Tibial nerve (tissue), 4 donors: Measurements from ENCODE around the gene RAB3C. TPM values are rescaled to one million over a fixed set of nuclear protein-coding genes. Genes with fewer than 3 reads are reported as not detected.

ENCODE experiments used
- DNase-seq, 2 donors: peaks; one replicate each; pipeline ENCODE4 v3.0.0-alpha.2; 2019; ENCODE audit warnings: low spot score in 2 of 2
- H3K27ac ChIP-seq, 4 donors: fragments of 200-600 bp; sonication (generic) in 3 of 4; one replicate each; pipeline ENCODE4 v1.5.1; 2017 to 2019; ENCODE audit warnings: mild to moderate bottlenecking in 1 of 4
- H3K27me3 ChIP-seq, 2 donors: fragments of 200-600 bp; sonication (generic) in 1 of 2; one replicate each; pipeline versions ENCODE4 v1.5.1 to v1.6.0; 2017 to 2019
- H3K36me3 ChIP-seq, 3 donors: fragments of 200-600 bp; sonication (generic); one replicate each; pipeline ENCODE4 v1.5.1; 2018 to 2019
- H3K4me1 ChIP-seq, 4 donors: fragments of 200-600 bp; sonication (generic) in 3 of 4; one replicate each; pipeline ENCODE4 v1.5.1; 2017 to 2019
- H3K4me3 ChIP-seq, 4 donors: fragments of 200-600 bp; sonication (generic) in 3 of 4; one replicate each; pipeline ENCODE4 v1.5.1; 2017 to 2019; ENCODE audit warnings: mild to moderate bottlenecking in 1 of 4, moderate library complexity in 1 of 4
- H3K9me3 ChIP-seq, 4 donors: fragments of 200-600 bp; sonication (generic) in 3 of 4; one replicate each; pipeline ENCODE4 v1.5.1; 2017 to 2019
- EP300 ChIP-seq, 2 donors: sonication (generic); formaldehyde crosslinking; IDR thresholded peaks; one replicate each; pipeline ENCODE4 v1.6.1; 2017; ENCODE audit warnings: antibody characterized with exemption in 2 of 2, mild to moderate bottlenecking in 1 of 2
- POLR2A ChIP-seq, 2 donors: fragments of 450-650 bp; IDR thresholded peaks; one replicate each; pipeline ENCODE4 v1.6.1; 2017; ENCODE audit warnings: antibody characterized with exemption in 2 of 2, mild to moderate bottlenecking in 2 of 2, moderate library complexity in 2 of 2
- WGBS, 2 donors: methylation state at CpG; one replicate each; pipeline ENCODE4 v1.1.5; 2018; 5-methylcytosine and 5-hydroxymethylcytosine counted together
- total RNA-seq, 4 donors: library from RNA; depleted of rRNA; stranded (reverse); fragments of >200 nt; gene quantifications; one replicate each; pipeline ENCODE4 v1.1.0, GENCODE V29; 2016
- TF ChIP-seq, protein P1 (sequence below), 5 experiments: fragments of 200-600 bp in 3 of 5; fragments of 450-650 bp in 2 of 5; sonication (generic) in 3 of 5; IDR thresholded peaks; one replicate each; pipeline ENCODE4 v1.5.1; 2016 to 2019; ENCODE audit warnings: antibody characterized with exemption in 5 of 5, mild to moderate bottlenecking in 3 of 5, moderate library complexity in 2 of 5

Gene RAB3C
- total RNA-seq, 4 donors from 2014 or later: under 0.01 to 1.2 (median 1.0) TPM

DNA sequence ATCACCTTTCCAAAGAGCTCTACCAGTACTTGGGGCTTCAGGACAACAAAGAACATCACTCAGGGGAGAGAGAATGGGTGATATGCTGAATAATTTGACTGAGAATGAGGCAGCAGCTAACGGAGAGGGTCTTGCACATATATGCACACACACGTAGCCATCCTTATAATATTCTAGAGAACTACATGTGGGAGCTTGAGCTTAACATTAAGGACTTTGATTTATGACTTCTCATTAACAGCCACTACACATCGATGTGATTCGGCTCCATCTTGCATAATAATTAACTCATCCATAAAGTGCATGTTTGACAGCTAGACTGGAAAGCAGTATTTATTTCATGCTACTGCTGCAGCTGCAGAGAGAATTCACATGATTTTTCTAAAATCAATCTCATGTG is 163.4 kb downstream of the RAB3C start:
- TF ChIP-seq EP300 (IDR thresholded peaks at IDR 0.05): no peak
- no peak for TF ChIP-seq POLR2A (IDR thresholded peaks at IDR 0.05)
- TF ChIP-seq, protein P1, sequence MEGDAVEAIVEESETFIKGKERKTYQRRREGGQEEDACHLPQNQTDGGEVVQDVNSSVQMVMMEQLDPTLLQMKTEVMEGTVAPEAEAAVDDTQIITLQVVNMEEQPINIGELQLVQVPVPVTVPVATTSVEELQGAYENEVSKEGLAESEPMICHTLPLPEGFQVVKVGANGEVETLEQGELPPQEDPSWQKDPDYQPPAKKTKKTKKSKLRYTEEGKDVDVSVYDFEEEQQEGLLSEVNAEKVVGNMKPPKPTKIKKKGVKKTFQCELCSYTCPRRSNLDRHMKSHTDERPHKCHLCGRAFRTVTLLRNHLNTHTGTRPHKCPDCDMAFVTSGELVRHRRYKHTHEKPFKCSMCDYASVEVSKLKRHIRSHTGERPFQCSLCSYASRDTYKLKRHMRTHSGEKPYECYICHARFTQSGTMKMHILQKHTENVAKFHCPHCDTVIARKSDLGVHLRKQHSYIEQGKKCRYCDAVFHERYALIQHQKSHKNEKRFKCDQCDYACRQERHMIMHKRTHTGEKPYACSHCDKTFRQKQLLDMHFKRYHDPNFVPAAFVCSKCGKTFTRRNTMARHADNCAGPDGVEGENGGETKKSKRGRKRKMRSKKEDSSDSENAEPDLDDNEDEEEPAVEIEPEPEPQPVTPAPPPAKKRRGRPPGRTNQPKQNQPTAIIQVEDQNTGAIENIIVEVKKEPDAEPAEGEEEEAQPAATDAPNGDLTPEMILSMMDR (IDR thresholded peaks at IDR 0.05): no peak
- no peak overlapping the region for H3K27ac ChIP-seq
- H3K4me3 ChIP-seq: no peak overlapping the region
- H3K36me3 ChIP-seq: no peaks in the 10 kb centered on the region
- no peak for DNase-seq
- WGBS, 2 donors: 47 to 60% methylated on average over 4 of the region's 4 CpGs
- no peaks in the 10 kb centered on the region for H3K4me1 ChIP-seq
- H3K9me3 ChIP-seq: no peaks in the 10 kb centered on the region
- H3K27me3 ChIP-seq: no peaks in the 10 kb centered on the region

DNA sequence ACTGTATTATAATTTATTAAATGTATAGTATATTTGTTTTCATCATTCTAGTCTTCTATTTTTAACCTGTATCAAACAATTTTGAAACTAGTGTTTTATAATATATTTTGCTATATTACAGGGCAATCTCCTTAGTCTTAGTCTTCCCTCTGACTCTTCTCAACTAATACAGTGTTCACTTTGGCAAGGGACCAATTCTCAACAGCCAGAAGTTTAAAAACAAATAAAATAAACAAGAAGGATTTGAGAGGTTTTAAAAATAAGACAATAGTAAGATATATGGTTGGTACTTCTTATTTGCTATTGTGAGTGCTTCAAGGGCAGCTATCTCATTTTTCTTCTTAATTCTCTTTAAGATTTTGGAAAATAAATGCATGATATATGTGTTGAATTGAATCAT is 167.2 kb downstream of the RAB3C start:
- Histone ChIP-seq H3K4me3 (no peak overlapping the region), H3K9me3 (no peaks in the 10 kb centered on the region), H3K4me1 (peaks cover 0 to 5% (median 0%) of the 10 kb centered on the region in 4 donors), H3K36me3 (no peaks in the 10 kb centered on the region), H3K27me3 (no peaks in the 10 kb centered on the region), H3K27ac (no peak overlapping the region)
- TF ChIP-seq EP300 (IDR thresholded peaks at IDR 0.05): no peak
- TF ChIP-seq, protein P1 (IDR thresholded peaks at IDR 0.05): no peak
- DNase-seq: no peak

DNA sequence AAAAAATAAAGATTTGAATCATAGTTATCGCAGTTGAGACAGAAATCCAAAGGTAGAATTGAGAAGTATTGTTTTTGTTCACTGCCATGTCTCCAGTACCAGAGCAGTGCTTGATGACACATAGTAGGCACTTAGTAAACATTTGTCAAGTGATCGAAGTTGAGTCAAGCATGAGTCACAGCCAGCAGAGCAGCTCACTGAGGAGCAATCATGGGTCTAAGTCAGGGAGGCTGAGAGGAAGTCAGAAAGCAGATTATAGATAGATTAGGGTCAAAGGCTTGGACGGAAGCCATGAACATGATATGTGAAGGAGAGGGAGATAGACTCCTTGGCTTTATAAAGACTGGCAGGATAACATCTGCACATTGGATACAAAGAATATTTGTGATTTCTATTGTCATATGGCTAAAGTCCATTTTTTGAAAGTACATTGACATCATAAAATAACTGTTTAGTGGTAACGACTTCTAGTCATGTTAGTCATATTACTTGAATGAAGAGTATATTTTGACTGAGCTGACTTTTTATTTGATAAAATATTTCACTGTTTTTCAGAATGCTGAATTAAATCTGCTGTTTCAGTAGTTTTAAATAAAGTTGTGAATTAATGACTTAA is 168.5 kb downstream of the RAB3C start:
- H3K9me3 ChIP-seq: no peaks in the 10 kb centered on the region
- WGBS, 2 donors: 56 to 66% methylated on average over 4 of the region's 4 CpGs

DNA sequence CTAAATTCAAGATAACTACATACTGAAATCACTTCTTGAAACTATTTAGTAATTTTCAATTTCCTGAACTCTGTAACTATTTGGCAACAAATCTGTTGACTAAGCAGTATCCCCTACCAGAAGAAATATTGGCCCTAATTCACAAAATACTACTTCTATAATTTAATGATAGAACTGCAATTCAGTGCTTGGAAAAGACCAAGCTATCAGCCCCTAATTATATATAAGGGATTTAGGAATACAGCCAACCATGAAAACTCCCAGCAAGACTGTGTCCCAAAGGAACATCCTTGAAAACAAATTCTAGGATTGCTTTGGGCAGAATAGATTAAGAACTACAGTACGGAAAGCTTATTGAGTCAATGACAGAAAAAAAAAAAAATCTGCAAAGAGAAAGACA is 169.2 kb downstream of the RAB3C start:
- no peaks in the 10 kb centered on the region for H3K9me3 ChIP-seq
- no peaks in the 10 kb centered on the region for H3K27me3 ChIP-seq
- DNase-seq: no peak
- H3K27ac ChIP-seq: no peak overlapping the region
- no peaks in the 10 kb centered on the region for H3K36me3 ChIP-seq
- H3K4me3 ChIP-seq: no peak overlapping the region
- TF ChIP-seq EP300 (IDR thresholded peaks at IDR 0.05) (no peak), POLR2A (IDR thresholded peaks at IDR 0.05) (no peak)
- TF ChIP-seq, protein P1 (IDR thresholded peaks at IDR 0.05): no peak
- WGBS, 2 donors: 59 to 88% methylated on average over 1 of the region's 1 CpG
- peaks cover 0 to 5% (median 0%) of the 10 kb centered on the region in 4 donors for H3K4me1 ChIP-seq

More for the DNA sequence above, 168.5 kb downstream of the RAB3C start:
- Histone ChIP-seq H3K4me1 (peaks cover 0 to 5% (median 0%) of the 10 kb centered on the region in 4 donors), H3K36me3 (no peaks in the 10 kb centered on the region), H3K27ac (no peak overlapping the region), H3K27me3 (no peaks in the 10 kb centered on the region), H3K4me3 (no peak overlapping the region)
- DNase-seq: no peak
- no peak for TF ChIP-seq POLR2A (IDR thresholded peaks at IDR 0.05)
- TF ChIP-seq, protein P1 (IDR thresholded peaks at IDR 0.05): no peak
- TF ChIP-seq EP300 (IDR thresholded peaks at IDR 0.05): no peak

DNA sequence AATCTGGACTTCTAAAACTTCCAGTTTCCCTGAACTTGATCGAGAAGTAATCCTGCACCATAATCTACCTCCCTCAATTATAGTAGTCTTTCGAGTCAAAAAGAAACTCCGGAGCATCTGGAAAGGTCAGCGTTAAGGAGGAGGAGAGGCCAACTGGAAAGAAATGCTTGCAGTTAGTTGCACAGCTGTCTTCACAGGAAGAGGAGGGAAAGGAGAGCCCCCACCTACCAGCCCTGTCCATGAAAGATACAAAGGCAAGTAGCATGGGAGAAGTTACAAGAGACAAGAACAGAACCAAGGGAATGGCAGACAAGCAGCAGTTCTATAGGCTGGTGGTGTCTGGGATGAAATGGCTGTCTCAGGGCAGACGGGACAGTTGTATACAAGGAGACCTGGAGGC is 170.6 kb downstream of the RAB3C start:
- TF ChIP-seq, protein P1 (IDR thresholded peaks at IDR 0.05): no peak
- TF ChIP-seq POLR2A (IDR thresholded peaks at IDR 0.05) (no peak), EP300 (IDR thresholded peaks at IDR 0.05) (no peak)
- no peak overlapping the region for H3K4me3 ChIP-seq
- no peaks in the 10 kb centered on the region for H3K9me3 ChIP-seq
- H3K27ac ChIP-seq: no peak overlapping the region
- 37 to 46% methylated on average over 5 of the region's 5 CpGs for WGBS, 2 donors
- no peak for DNase-seq
- H3K27me3 ChIP-seq: no peaks in the 10 kb centered on the region
- peaks cover 0 to 5% (median 0%) of the 10 kb centered on the region in 4 donors for H3K4me1 ChIP-seq
- no peaks in the 10 kb centered on the region for H3K36me3 ChIP-seq
